HCT116 (cell line): ENCODE results near the gene DMWD. TPM values are rescaled to one million over a fixed set of nuclear protein-coding genes. Genes with fewer than 3 reads are reported as not detected.

Experiments
- ATAC-seq: fragments of 200-7000 bp; cut with Tn5 transposase; 2 replicates; pipeline ENCODE4 v1.9.1; 2020; ENCODE audit warnings: mild to moderate bottlenecking, moderate library complexity
- BruUV-seq: library from RNA; stranded (reverse); fragments of 400-500 nt; replicated peaks from 2 replicates; lab custom pipeline; 2021; lab: Mats Ljungman, UMichigan
- CTCF ChIA-PET: fragments of 300-600 bp; sonication (Branson Sonifier 250); formaldehyde crosslinking; loops from one replicate; lab custom pipeline; 2021; ENCODE audit warnings: antibody characterized with exemption; lab: Charles Lee
- POLR2A ChIA-PET: fragments of 300-600, 350-600 bp; sonication (Branson Sonifier 250); formaldehyde crosslinking; loops from one replicate; lab custom pipeline; 2021; ENCODE audit warnings: antibody characterized with exemption; lab: Charles Lee
- RAD21 ChIA-PET, 2 experiments: fragments of 300-600 bp; sonication (Branson Sonifier 250); formaldehyde crosslinking; loops; one replicate each; lab custom pipeline; 2023; ENCODE audit warnings: low total read pairs in 2 of 2; ENCODE audit not compliant: uncharacterized antibody in 2 of 2, unreplicated experiment in 2 of 2, low non-redundant PET in 1 of 2; lab: Charles Lee
- DNase-seq: peaks from one replicate; pipeline ENCODE4 v3.0.0-alpha.2; 2010; ENCODE audit warnings: low read depth, low spot score
- H2AFZ ChIP-seq: fragments of 200-600 bp; shearing (Covaris generic), sonication (generic); 2 replicates; pipeline ENCODE4 v1.6.1; 2017; ENCODE audit warnings: low read depth, mixed run types, mixed read lengths, antibody characterized with exemption, low read length; ENCODE audit not compliant: poor library complexity, severe bottlenecking
- H3K27ac ChIP-seq: 2 replicates; pipeline ENCODE4 v1.5.1; 2012; ENCODE audit warnings: low read depth, low read length
- H3K27me3 ChIP-seq: fragments of 200-600 bp; sonication (generic); 2 replicates; pipeline ENCODE4 v1.6.1; 2016; ENCODE audit warnings: mixed run types, low read length, mixed read lengths; ENCODE audit not compliant: insufficient read depth
- H3K36me3 ChIP-seq, 2 experiments: fragments of 200-500 bp in 1 of 2; fragments of 200-600 bp in 1 of 2; sonication (Bioruptor generic) in 1 of 2; sonication (generic) in 1 of 2; 2 replicates each; pipeline versions ENCODE4 v1.5.1 to v1.6.1; 2014 to 2016; ENCODE audit warnings: low read length in 2 of 2, inconsistent platforms in 1 of 2, mixed read lengths in 1 of 2, mixed run types in 1 of 2; ENCODE audit not compliant: insufficient read depth in 2 of 2, control insufficient read depth in 1 of 2
- H3K4me1 ChIP-seq, 2 experiments: fragments of 200-600 bp in 1 of 2; sonication (generic) in 1 of 2; 2 replicates each; pipeline versions ENCODE4 v1.5.1 to v1.6.1; 2012 to 2017; ENCODE audit warnings: low read length in 2 of 2, inconsistent platforms in 1 of 2, mild to moderate bottlenecking in 1 of 2, mixed read lengths in 1 of 2, mixed run types in 1 of 2, moderate library complexity in 1 of 2; ENCODE audit not compliant: insufficient read depth in 2 of 2, control insufficient read depth in 1 of 2
- H3K4me2 ChIP-seq: fragments of 200-600 bp; sonication (generic); 2 replicates; pipeline ENCODE4 v1.6.1; 2017; ENCODE audit warnings: mixed run types, low read length, mixed read lengths
- H3K4me3 ChIP-seq, 2 experiments: fragments of 200-600 bp in 1 of 2; sonication (generic) in 1 of 2; replicated peaks in 1 of 2; 2 replicates each; pipeline ENCODE4 v1.5.1; 2011 to 2016; ENCODE audit warnings: low read length in 2 of 2, control low read depth in 1 of 2, low read depth in 1 of 2, mild to moderate bottlenecking in 1 of 2, mixed read lengths in 1 of 2, mixed run types in 1 of 2
- H3K79me2 ChIP-seq: fragments of 200-600 bp; sonication (generic); 2 replicates; pipeline ENCODE4 v1.6.1; 2017; ENCODE audit warnings: mild to moderate bottlenecking, mixed run types, low read length, moderate library complexity, mixed read lengths; ENCODE audit not compliant: insufficient read depth
- H3K9ac ChIP-seq: fragments of 200-600 bp; sonication (generic); 2 replicates; pipeline ENCODE4 v1.6.1; 2016; ENCODE audit warnings: low read length, mixed read lengths
- H3K9me2 ChIP-seq: fragments of 200-600 bp; sonication (generic), shearing (Covaris generic); 2 replicates; pipeline ENCODE4 v1.6.1; 2017; ENCODE audit warnings: mixed run types, mild to moderate bottlenecking, moderate library complexity; ENCODE audit not compliant: insufficient read depth
- H3K9me3 ChIP-seq, 2 experiments: fragments of 200-500 bp in 1 of 2; fragments of 200-600 bp in 1 of 2; sonication (Bioruptor generic) in 1 of 2; sonication (generic) in 1 of 2; 2 replicates each; pipeline ENCODE4 v1.6.1; 2014 to 2017; ENCODE audit warnings: low read length in 2 of 2, mixed read lengths in 2 of 2, inconsistent platforms in 1 of 2, low read depth in 1 of 2, mild to moderate bottlenecking in 1 of 2, mixed run types in 1 of 2, moderate library complexity in 1 of 2; ENCODE audit not compliant: control insufficient read depth in 1 of 2, insufficient read depth in 1 of 2
- H4K20me1 ChIP-seq: fragments of 200-600 bp; sonication (generic), shearing (Covaris generic); 2 replicates; pipeline ENCODE4 v1.6.1; 2017; ENCODE audit warnings: mixed run types, mild to moderate bottlenecking, moderate library complexity; ENCODE audit not compliant: insufficient read depth
- CBX3 ChIP-seq: IDR thresholded peaks from 2 replicates; pipeline ENCODE4 v1.6.1; 2012; ENCODE audit warnings: low read depth
- CEBPB ChIP-seq: IDR thresholded peaks from 2 replicates; pipeline ENCODE4 v1.6.1; 2012; ENCODE audit warnings: low read depth
- EGR1 ChIP-seq: IDR thresholded peaks from 2 replicates; pipeline ENCODE4 v1.6.1; 2012; ENCODE audit warnings: low read depth
- EZH2 ChIP-seq: fragments of 200-600 bp; sonication (generic); IDR thresholded peaks from 2 replicates; pipeline ENCODE4 v1.6.1; 2017; ENCODE audit warnings: antibody characterized with exemption, mixed run types
- EZH2phosphoT487 ChIP-seq: fragments of 200-600 bp; IDR thresholded peaks from 2 replicates; pipeline ENCODE4 v1.6.1; 2018; ENCODE audit warnings: antibody characterized with exemption, borderline replicate concordance
- FOSL1 ChIP-seq: IDR thresholded peaks from 2 replicates; pipeline ENCODE4 v1.6.1; 2012; ENCODE audit warnings: low read depth
- JUND ChIP-seq: IDR thresholded peaks from 2 replicates; pipeline ENCODE4 v1.6.1; 2012
- POLR2A ChIP-seq: IDR thresholded peaks from 2 replicates; pipeline ENCODE4 v1.7.0; 2011; ENCODE audit warnings: borderline replicate concordance; ENCODE audit not compliant: insufficient read depth, insufficient read length; ENCODE audit errors: extremely low read depth
- POLR2AphosphoS5 ChIP-seq: IDR thresholded peaks from 2 replicates; pipeline ENCODE4 v1.6.1; 2011; ENCODE audit warnings: mild to moderate bottlenecking, low read depth, low read length, moderate library complexity
- RAD21 ChIP-seq: IDR thresholded peaks from 2 replicates; pipeline ENCODE4 v1.6.1; 2012; ENCODE audit warnings: low read depth, mild to moderate bottlenecking
- SP1 ChIP-seq: IDR thresholded peaks from 2 replicates; pipeline ENCODE4 v1.6.1; 2012; ENCODE audit warnings: low read depth
- SRF ChIP-seq: IDR thresholded peaks from 2 replicates; pipeline ENCODE4 v1.6.1; 2012; ENCODE audit warnings: low read depth
- TCF7L2 ChIP-seq: IDR thresholded peaks from 2 replicates; pipeline ENCODE4 v1.7.0; 2011; ENCODE audit warnings: borderline replicate concordance, inconsistent platforms; ENCODE audit not compliant: insufficient read depth, insufficient read length; ENCODE audit errors: extremely low read depth
- YY1 ChIP-seq: IDR thresholded peaks from 2 replicates; pipeline ENCODE4 v1.6.1; 2011; ENCODE audit warnings: low read length, low read depth, moderate library complexity, mild to moderate bottlenecking; ENCODE audit not compliant: insufficient replicate concordance; ENCODE audit errors: extremely low read depth
- ZFX ChIP-seq: fragments of 450-650 bp; IDR thresholded peaks from 2 replicates; pipeline ENCODE4 v1.6.1; 2017
- ZNF274 ChIP-seq: fragments of 200-500 bp; sonication (Bioruptor generic); IDR thresholded peaks from 2 replicates; pipeline ENCODE4 v1.6.1; 2014; ENCODE audit warnings: mild to moderate bottlenecking, low read depth, low read length, inconsistent platforms
- intact Hi-C: fragments of 100-400 bp; cut with micrococcal nuclease; formaldehyde crosslinking; loops from 2 replicates; pipeline ENCODE4 v1.10.0; 2022
- total RNA-seq: library from RNA; stranded (reverse); gene quantifications from one replicate; pipeline ENCODE4 v1.2.1, GENCODE V29; 2021; ENCODE audit not compliant: unreplicated experiment
- TF ChIP-seq, protein P1 (sequence below): IDR thresholded peaks from 2 replicates; pipeline ENCODE4 v1.6.1; 2012
- TF ChIP-seq, protein P2 (sequence below), 3 experiments: fragments of 200-600 bp in 1 of 3; sonication (generic) in 1 of 3; IDR thresholded peaks in 2 of 3; conservative IDR thresholded peaks in 1 of 3; 2 replicates each; pipeline ENCODE4 v1.5.1; 2012 to 2017; ENCODE audit warnings: low read depth in 2 of 3, low read length in 2 of 3, antibody characterized with exemption in 1 of 3, borderline replicate concordance in 1 of 3, control low read depth in 1 of 3, mild to moderate bottlenecking in 1 of 3, mixed read lengths in 1 of 3, mixed run types in 1 of 3, moderate library complexity in 1 of 3; ENCODE audit not compliant: insufficient read depth in 1 of 3
- TF ChIP-seq, protein P3 (sequence below): IDR thresholded peaks from 2 replicates; pipeline ENCODE4 v1.6.1; 2011; ENCODE audit warnings: mild to moderate bottlenecking, low read length, moderate library complexity; ENCODE audit not compliant: insufficient replicate concordance; ENCODE audit errors: extremely low read depth

The DMWD gene
- total RNA-seq, 1 experiment from 2014 or later = 56.8 TPM

DNA sequence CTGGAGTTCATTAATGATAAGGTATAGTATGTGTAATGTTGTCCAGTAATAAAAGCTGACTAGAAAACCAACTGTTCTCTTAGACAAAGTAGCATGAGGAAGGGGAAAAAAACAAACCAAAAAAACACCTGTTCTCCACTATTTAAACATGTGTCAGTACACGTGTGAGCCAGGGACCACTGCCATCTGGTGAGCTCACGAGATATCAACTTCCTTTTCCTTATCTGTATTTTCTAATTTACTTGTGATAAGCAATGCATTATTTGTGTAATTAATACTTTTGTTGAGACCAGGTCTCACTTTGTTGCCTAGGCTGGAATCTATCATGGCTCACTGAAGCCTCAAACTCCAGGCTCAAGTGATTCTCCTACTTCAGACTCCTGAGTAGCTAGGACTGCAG, 19.3 kb downstream of the DMWD start:
- Histone ChIP-seq H3K27me3 (no peaks in the 10 kb centered on the region), H3K79me2 (no peaks in the 10 kb centered on the region)
- TF ChIP-seq SRF = no peak
- no peak for TF ChIP-seq EGR1
- no peak for TF ChIP-seq EZH2phosphoT487
- TF ChIP-seq POLR2AphosphoS5 = no peak
- no peak for TF ChIP-seq YY1
- no peak for TF ChIP-seq CBX3
- TF ChIP-seq, protein P1, sequence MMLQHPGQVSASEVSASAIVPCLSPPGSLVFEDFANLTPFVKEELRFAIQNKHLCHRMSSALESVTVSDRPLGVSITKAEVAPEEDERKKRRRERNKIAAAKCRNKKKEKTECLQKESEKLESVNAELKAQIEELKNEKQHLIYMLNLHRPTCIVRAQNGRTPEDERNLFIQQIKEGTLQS = no peak
- TF ChIP-seq EZH2 = no peak
- TF ChIP-seq RAD21 = no peak
- TF ChIP-seq, protein P2, sequence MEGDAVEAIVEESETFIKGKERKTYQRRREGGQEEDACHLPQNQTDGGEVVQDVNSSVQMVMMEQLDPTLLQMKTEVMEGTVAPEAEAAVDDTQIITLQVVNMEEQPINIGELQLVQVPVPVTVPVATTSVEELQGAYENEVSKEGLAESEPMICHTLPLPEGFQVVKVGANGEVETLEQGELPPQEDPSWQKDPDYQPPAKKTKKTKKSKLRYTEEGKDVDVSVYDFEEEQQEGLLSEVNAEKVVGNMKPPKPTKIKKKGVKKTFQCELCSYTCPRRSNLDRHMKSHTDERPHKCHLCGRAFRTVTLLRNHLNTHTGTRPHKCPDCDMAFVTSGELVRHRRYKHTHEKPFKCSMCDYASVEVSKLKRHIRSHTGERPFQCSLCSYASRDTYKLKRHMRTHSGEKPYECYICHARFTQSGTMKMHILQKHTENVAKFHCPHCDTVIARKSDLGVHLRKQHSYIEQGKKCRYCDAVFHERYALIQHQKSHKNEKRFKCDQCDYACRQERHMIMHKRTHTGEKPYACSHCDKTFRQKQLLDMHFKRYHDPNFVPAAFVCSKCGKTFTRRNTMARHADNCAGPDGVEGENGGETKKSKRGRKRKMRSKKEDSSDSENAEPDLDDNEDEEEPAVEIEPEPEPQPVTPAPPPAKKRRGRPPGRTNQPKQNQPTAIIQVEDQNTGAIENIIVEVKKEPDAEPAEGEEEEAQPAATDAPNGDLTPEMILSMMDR (IDR thresholded peaks at IDR 0.05 in 2 of 3, conservative IDR thresholded peaks at IDR 0.05 in 1 of 3; ENCODE audit: borderline replicate concordance in 1 of 3, insufficient read depth in 1 of 3, low read depth in 2 of 3, low read length in 2 of 3) = no peak
- TF ChIP-seq CEBPB = no peak
- no peak for TF ChIP-seq TCF7L2
- TF ChIP-seq POLR2A = no peak
- TF ChIP-seq JUND = no peak
- TF ChIP-seq ZNF274 = no peak
- TF ChIP-seq ZFX = no peak
- TF ChIP-seq, protein P3, sequence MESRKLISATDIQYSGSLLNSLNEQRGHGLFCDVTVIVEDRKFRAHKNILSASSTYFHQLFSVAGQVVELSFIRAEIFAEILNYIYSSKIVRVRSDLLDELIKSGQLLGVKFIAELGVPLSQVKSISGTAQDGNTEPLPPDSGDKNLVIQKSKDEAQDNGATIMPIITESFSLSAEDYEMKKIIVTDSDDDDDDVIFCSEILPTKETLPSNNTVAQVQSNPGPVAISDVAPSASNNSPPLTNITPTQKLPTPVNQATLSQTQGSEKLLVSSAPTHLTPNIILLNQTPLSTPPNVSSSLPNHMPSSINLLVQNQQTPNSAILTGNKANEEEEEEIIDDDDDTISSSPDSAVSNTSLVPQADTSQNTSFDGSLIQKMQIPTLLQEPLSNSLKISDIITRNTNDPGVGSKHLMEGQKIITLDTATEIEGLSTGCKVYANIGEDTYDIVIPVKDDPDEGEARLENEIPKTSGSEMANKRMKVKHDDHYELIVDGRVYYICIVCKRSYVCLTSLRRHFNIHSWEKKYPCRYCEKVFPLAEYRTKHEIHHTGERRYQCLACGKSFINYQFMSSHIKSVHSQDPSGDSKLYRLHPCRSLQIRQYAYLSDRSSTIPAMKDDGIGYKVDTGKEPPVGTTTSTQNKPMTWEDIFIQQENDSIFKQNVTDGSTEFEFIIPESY = no peak
- no peak for TF ChIP-seq SP1
- no peak for TF ChIP-seq FOSL1
- TF ChIP-seq, all 23 proteins: peak for 0
- no peak for DNase-seq
- RAD21 ChIA-PET = interaction anchor here in 1 of 2 experiments (0.6 kb wide), 1 partner anchor 306 kb away, joined by 3 read pairs; no protein-coding TSS in a partner anchor
- Histone ChIP-seq H2AFZ (no peak overlapping the region), H3K36me3 (peaks cover 0 to 10% of the 10 kb centered on the region in 2 experiments; a peak in 3 of 4 replicates), H3K27ac (no peak overlapping the region), H3K4me2 (no peak overlapping the region), H3K9me3 (no peaks in the 10 kb centered on the region), H3K4me3 (no peak overlapping the region), H3K9me2 (no peaks in the 10 kb centered on the region), H3K4me1 (peaks cover 7 to 25% of the 10 kb centered on the region in 2 experiments), H3K9ac (no peak overlapping the region), H4K20me1 (no peaks in the 10 kb centered on the region)
- ATAC-seq = no peak
- intact Hi-C loops = loop anchor here (10.0 kb wide), 1 partner anchor 679 kb away; the partner anchor contains the start of gene PPP1R37
- POLR2A ChIA-PET = no interaction called here
- BruUV-seq = no TSS peak
- CTCF ChIA-PET = no interaction called here
